ENCODE data around the gene SLC25A41.

Gene SLC25A41

DNA sequence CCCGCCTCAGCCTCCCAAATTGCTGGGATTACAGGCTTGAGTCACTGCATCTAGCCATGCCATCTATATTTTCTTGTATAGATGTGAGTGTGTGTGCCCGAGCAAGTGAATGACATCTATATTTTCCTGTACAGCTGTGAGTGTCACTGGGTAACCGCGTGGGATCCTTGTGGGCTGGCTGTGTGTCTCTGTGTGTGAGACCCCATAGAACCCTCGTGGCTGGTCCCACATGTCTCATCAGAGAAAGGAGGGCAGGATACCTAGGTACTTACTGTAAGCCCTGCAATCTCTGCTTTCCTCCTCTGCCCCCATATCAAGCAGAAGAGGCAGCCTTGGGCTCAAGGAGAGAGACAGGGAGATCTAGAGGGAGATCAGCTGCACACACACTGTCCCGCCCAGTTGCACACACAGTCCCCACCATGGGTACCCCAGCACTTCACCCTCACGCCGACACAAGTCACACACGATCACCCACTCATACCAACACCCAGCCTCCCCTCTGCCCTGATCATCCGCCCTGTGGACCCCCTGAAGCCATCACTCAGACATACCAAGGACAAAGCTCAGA, 47.4 kb upstream of the SLC25A41 start:
- no peak overlapping the region for H4K91ac ChIP-seq (ENCODE audit: low read length)
- no peaks in the 10 kb centered on the region for H3K79me1 ChIP-seq (replicated peaks; ENCODE audit: low read length, poor library complexity, severe bottlenecking)
- 77% methylated on average over 8 of the region's 10 CpGs for WGBS
- no peak overlapping the region for H4K8ac ChIP-seq (ENCODE audit: low read length)
- DNase-seq: no peak
- peaks cover 5 to 51% of the 10 kb centered on the region in 2 experiments for H3K27me3 ChIP-seq (ENCODE audit: control insufficient read depth in 1 of 2, insufficient read depth in 1 of 2, low read length in 2 of 2)
- H3K36me3 ChIP-seq (ENCODE audit: control insufficient read depth in 1 of 2, insufficient read depth in 2 of 2, low read depth in 1 of 2, low read length in 2 of 2): no peaks in the 10 kb centered on the region
- H3K4ac ChIP-seq (ENCODE audit: low read depth in 1 of 2, low read length in 2 of 2): no peak overlapping the region
- no peak overlapping the region for H3K9ac ChIP-seq (ENCODE audit: low read length)
- H3K18ac ChIP-seq (ENCODE audit: low read depth in 1 of 2, low read length in 2 of 2): no peak overlapping the region
- no peak overlapping the region for H3K14ac ChIP-seq (ENCODE audit: low read length in 2 of 2)
- no peak overlapping the region for H2BK5ac ChIP-seq (ENCODE audit: low read depth, low read length, poor library complexity, severe bottlenecking)
- no peak overlapping the region for H2AK5ac ChIP-seq (ENCODE audit: low read length, severe bottlenecking)
- H2BK120ac ChIP-seq (ENCODE audit: low read depth, low read length): no peak overlapping the region
- H3K4me2 ChIP-seq (ENCODE audit: low read length, poor library complexity, severe bottlenecking): no peak overlapping the region
- H2BK15ac ChIP-seq (ENCODE audit: low read depth, poor library complexity, severe bottlenecking): no peak overlapping the region
- H3K27ac ChIP-seq (ENCODE audit: low read length, poor library complexity, severe bottlenecking): no peak overlapping the region
- no peak overlapping the region for H3K23ac ChIP-seq (ENCODE audit: low read length in 2 of 2)
- no peaks in the 10 kb centered on the region for H3K9me3 ChIP-seq (ENCODE audit: control insufficient read depth, low read length)
- H3K4me1 ChIP-seq (ENCODE audit: control insufficient read depth, insufficient read depth, low read depth, low read length): peaks cover 25% of the 10 kb centered on the region
- H2BK12ac ChIP-seq (ENCODE audit: low read length in 2 of 2): no peak overlapping the region
- H3K4me3 ChIP-seq (ENCODE audit: insufficient read depth in 1 of 2, low read depth in 1 of 2, low read length in 2 of 2): no peak overlapping the region
- no peak overlapping the region for H2AFZ ChIP-seq (ENCODE audit: low read depth, low read length)

DNA sequence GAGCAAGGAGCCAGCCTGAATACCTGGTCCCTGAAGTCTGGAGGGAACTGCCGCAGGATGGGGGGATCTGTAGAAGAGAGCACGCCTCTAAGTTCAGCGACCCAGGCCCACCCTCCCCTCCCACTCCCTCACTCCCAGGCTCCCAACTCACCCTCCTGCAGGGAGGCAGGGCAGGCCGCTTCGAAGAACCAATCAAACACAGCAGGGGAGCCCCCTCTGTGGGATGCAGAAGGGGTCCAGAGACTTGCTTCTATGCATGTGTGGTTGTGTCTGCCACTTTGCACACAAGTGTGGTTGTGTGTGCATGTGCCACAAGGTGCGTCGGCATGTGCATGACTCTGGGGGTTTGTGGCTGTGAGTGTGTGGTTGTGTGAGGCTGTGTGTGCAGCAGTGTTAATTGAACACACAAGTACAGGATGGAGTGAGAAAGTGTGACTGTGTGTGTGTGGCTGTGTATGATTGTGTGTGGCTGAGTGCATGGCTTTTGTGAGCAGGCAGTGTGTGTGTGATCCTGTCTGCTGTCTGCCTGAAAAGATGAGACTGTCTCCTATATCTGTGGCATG, 46.4 kb upstream of the SLC25A41 start:
- no peak overlapping the region for H3K9ac ChIP-seq (ENCODE audit: low read length)
- no peak overlapping the region for H3K4me2 ChIP-seq (ENCODE audit: low read length, poor library complexity, severe bottlenecking)
- H3K23ac ChIP-seq (ENCODE audit: low read length in 2 of 2): no peak overlapping the region
- no peak for DNase-seq
- H3K18ac ChIP-seq (ENCODE audit: low read depth in 1 of 2, low read length in 2 of 2): no peak overlapping the region
- H3K36me3 ChIP-seq (ENCODE audit: control insufficient read depth in 1 of 2, insufficient read depth in 2 of 2, low read depth in 1 of 2, low read length in 2 of 2): no peaks in the 10 kb centered on the region
- H2AK5ac ChIP-seq (ENCODE audit: low read length, severe bottlenecking): no peak overlapping the region
- peaks cover 32% of the 10 kb centered on the region for H3K4me1 ChIP-seq (ENCODE audit: control insufficient read depth, insufficient read depth, low read depth, low read length)
- H3K9me3 ChIP-seq (ENCODE audit: control insufficient read depth, low read length): no peaks in the 10 kb centered on the region
- no peak overlapping the region for H2BK120ac ChIP-seq (ENCODE audit: low read depth, low read length)
- no peak overlapping the region for H3K4me3 ChIP-seq (ENCODE audit: insufficient read depth in 1 of 2, low read depth in 1 of 2, low read length in 2 of 2)
- WGBS: 79% methylated on average over 4 of the region's 7 CpGs
- H3K4ac ChIP-seq (ENCODE audit: low read depth in 1 of 2, low read length in 2 of 2): no peak overlapping the region
- no peak overlapping the region for H4K8ac ChIP-seq (ENCODE audit: low read length)
- H3K14ac ChIP-seq (ENCODE audit: low read length in 2 of 2): no peak overlapping the region
- H3K79me1 ChIP-seq (replicated peaks; ENCODE audit: low read length, poor library complexity, severe bottlenecking): no peaks in the 10 kb centered on the region
- no peak overlapping the region for H2AFZ ChIP-seq (ENCODE audit: low read depth, low read length)
- peaks cover 15 to 61% of the 10 kb centered on the region in 2 experiments for H3K27me3 ChIP-seq (ENCODE audit: control insufficient read depth in 1 of 2, insufficient read depth in 1 of 2, low read length in 2 of 2)
- H3K27ac ChIP-seq (ENCODE audit: low read length, poor library complexity, severe bottlenecking): no peak overlapping the region
- no peak overlapping the region for H2BK5ac ChIP-seq (ENCODE audit: low read depth, low read length, poor library complexity, severe bottlenecking)
- no peak overlapping the region for H2BK12ac ChIP-seq (ENCODE audit: low read length in 2 of 2)
- H4K91ac ChIP-seq (ENCODE audit: low read length): no peak overlapping the region
- no peak overlapping the region for H2BK15ac ChIP-seq (ENCODE audit: low read depth, poor library complexity, severe bottlenecking)

DNA sequence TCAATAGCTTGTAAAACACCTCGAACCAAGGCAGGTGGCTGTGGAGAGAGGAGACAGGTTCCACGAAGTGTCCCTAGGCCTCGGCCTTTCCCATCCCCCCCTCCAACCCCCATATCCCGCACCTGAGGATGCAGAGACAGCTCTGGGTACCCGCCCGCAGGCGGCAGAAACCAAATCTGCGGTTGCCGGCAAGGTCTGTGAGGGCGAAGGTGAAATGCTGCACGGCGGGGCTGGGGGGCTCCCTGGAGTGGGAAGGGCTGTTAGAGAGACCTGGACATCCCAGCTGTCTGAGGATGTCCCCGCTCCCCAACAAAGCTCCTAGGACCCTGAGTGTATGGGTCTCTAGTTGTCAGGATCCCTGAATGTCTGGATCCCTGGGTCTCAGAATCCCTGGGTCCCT, 45.3 kb upstream of the SLC25A41 start:
- Histone ChIP-seq H4K8ac (ENCODE audit: low read length) (no peak overlapping the region), H3K4me1 (ENCODE audit: control insufficient read depth, insufficient read depth, low read depth, low read length) (peaks cover 32% of the 10 kb centered on the region), H3K23ac (ENCODE audit: low read length in 2 of 2) (no peak overlapping the region), H3K36me3 (ENCODE audit: control insufficient read depth in 1 of 2, insufficient read depth in 2 of 2, low read depth in 1 of 2, low read length in 2 of 2) (no peaks in the 10 kb centered on the region), H3K18ac (ENCODE audit: low read depth in 1 of 2, low read length in 2 of 2) (no peak overlapping the region), H3K14ac (ENCODE audit: low read length in 2 of 2) (no peak overlapping the region), H3K27ac (ENCODE audit: low read length, poor library complexity, severe bottlenecking) (no peak overlapping the region), H2AK5ac (ENCODE audit: low read length, severe bottlenecking) (no peak overlapping the region), H3K4ac (ENCODE audit: low read depth in 1 of 2, low read length in 2 of 2) (no peak overlapping the region), H4K91ac (ENCODE audit: low read length) (no peak overlapping the region), H3K9ac (ENCODE audit: low read length) (no peak overlapping the region), H3K4me3 (ENCODE audit: insufficient read depth in 1 of 2, low read depth in 1 of 2, low read length in 2 of 2) (no peak overlapping the region), H3K79me1 (replicated peaks; ENCODE audit: low read length, poor library complexity, severe bottlenecking) (no peaks in the 10 kb centered on the region), H2BK5ac (ENCODE audit: low read depth, low read length, poor library complexity, severe bottlenecking) (no peak overlapping the region), H3K27me3 (ENCODE audit: control insufficient read depth in 1 of 2, insufficient read depth in 1 of 2, low read length in 2 of 2) (peaks cover 19 to 72% of the 10 kb centered on the region in 2 experiments), H2BK120ac (ENCODE audit: low read depth, low read length) (no peak overlapping the region), H3K4me2 (ENCODE audit: low read length, poor library complexity, severe bottlenecking) (no peak overlapping the region), H2BK15ac (ENCODE audit: low read depth, poor library complexity, severe bottlenecking) (no peak overlapping the region), H2AFZ (ENCODE audit: low read depth, low read length) (no peak overlapping the region), H3K9me3 (ENCODE audit: control insufficient read depth, low read length) (no peaks in the 10 kb centered on the region), H2BK12ac (ENCODE audit: low read length in 2 of 2) (no peak overlapping the region)
- DNase-seq: no peak
- WGBS: 82% methylated on average over 13 of the region's 13 CpGs

DNA sequence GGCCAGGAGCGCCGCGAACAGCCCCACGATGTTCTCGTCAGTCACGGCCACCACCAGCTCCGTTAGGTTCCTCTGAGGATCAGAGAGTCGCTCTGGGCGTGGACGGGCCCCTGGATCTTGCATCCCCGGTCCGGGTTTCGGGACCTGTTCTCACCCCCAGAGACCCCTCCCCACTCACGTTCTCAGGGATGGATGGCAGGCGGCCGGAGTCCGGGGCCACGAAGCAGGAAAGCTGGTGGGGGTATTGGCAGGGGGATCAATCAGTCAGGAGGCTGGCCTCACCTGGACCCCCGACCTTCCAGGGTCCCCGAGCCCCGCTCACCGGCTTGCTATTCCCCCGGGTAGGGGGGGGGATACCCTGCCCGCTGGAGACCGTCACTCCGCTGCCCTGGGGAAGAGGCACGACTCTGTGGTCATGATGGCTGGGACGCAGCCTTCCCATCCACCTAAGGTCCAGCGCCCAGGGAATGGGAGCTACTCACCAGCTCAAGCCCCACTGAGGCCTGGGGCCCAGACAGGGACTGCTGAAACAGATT, 43.4 kb upstream of the SLC25A41 start:
- Histone ChIP-seq H3K9me3 (ENCODE audit: control insufficient read depth, low read length) (no peaks in the 10 kb centered on the region), H2BK12ac (ENCODE audit: low read length in 2 of 2) (no peak overlapping the region), H3K4me2 (ENCODE audit: low read length, poor library complexity, severe bottlenecking) (peak overlapping the region; percentile 61), H3K18ac (ENCODE audit: low read depth in 1 of 2, low read length in 2 of 2) (no peak overlapping the region), H3K4ac (ENCODE audit: low read depth in 1 of 2, low read length in 2 of 2) (no peak overlapping the region), H2AFZ (ENCODE audit: low read depth, low read length) (no peak overlapping the region), H2BK15ac (ENCODE audit: low read depth, poor library complexity, severe bottlenecking) (no peak overlapping the region), H3K9ac (ENCODE audit: low read length) (no peak overlapping the region), H4K8ac (ENCODE audit: low read length) (no peak overlapping the region), H3K27me3 (ENCODE audit: control insufficient read depth in 1 of 2, insufficient read depth in 1 of 2, low read length in 2 of 2) (peaks cover 19 to 64% of the 10 kb centered on the region in 2 experiments), H3K27ac (ENCODE audit: low read length, poor library complexity, severe bottlenecking) (no peak overlapping the region), H3K4me3 (ENCODE audit: insufficient read depth in 1 of 2, low read depth in 1 of 2, low read length in 2 of 2) (peak overlapping the region in 1 of 2 experiments; percentile 34), H3K79me1 (replicated peaks; ENCODE audit: low read length, poor library complexity, severe bottlenecking) (no peaks in the 10 kb centered on the region), H3K4me1 (ENCODE audit: control insufficient read depth, insufficient read depth, low read depth, low read length) (peaks cover 32% of the 10 kb centered on the region), H3K14ac (ENCODE audit: low read length in 2 of 2) (no peak overlapping the region), H4K91ac (ENCODE audit: low read length) (no peak overlapping the region), H2AK5ac (ENCODE audit: low read length, severe bottlenecking) (no peak overlapping the region), H3K36me3 (ENCODE audit: control insufficient read depth in 1 of 2, insufficient read depth in 2 of 2, low read depth in 1 of 2, low read length in 2 of 2) (no peaks in the 10 kb centered on the region), H2BK5ac (ENCODE audit: low read depth, low read length, poor library complexity, severe bottlenecking) (no peak overlapping the region), H3K23ac (ENCODE audit: low read length in 2 of 2) (no peak overlapping the region), H2BK120ac (ENCODE audit: low read depth, low read length) (no peak overlapping the region)
- 41% methylated on average over 21 of the region's 29 CpGs for WGBS
- no peak for DNase-seq
